Endothelial cell of umbilical vein (primary cell): Measurements from ENCODE around the gene MOGAT1. TPM values are rescaled to one million over a fixed set of nuclear protein-coding genes. Genes with fewer than 3 reads are reported as not detected.

ENCODE experiments used
- BruUV-seq: library from RNA; stranded (reverse); fragments of 400-500 nt; replicated peaks from 2 replicates; lab custom pipeline; 2021; lab: Mats Ljungman, UMichigan
- CTCF ChIA-PET: fragments of 300-600, 350-600 bp; sonication (Branson Sonifier 250); formaldehyde crosslinking; loops from one replicate; lab custom pipeline; 2021; ENCODE audit warnings: antibody characterized with exemption, inconsistent platforms; lab: Charles Lee
- POLR2A ChIA-PET: fragments of 300-600, 350-600 bp; sonication (Branson Sonifier 250); formaldehyde crosslinking; loops from one replicate; lab custom pipeline; 2021; ENCODE audit warnings: antibody characterized with exemption, inconsistent platforms; lab: Charles Lee
- DNase-seq: peaks from one replicate; pipeline ENCODE4 v3.0.0-alpha.2; 2011; ENCODE audit warnings: low read depth, low spot score
- FAIRE-seq: peaks from 2 replicates; lab custom pipeline; 2011; peaks lifted over from hg19 to GRCh38; lab: Jason Lieb, UNC
- H2AFZ ChIP-seq: 2 replicates; pipeline ENCODE4 v1.6.0; 2012; ENCODE audit warnings: low read depth, low read length, control low read depth, inconsistent platforms
- H3K27ac ChIP-seq: 2 replicates; pipeline ENCODE4 v1.5.1; 2011; ENCODE audit warnings: low read depth, mild to moderate bottlenecking, control low read depth, low read length, moderate library complexity; ENCODE audit not compliant: insufficient read depth
- H3K27me3 ChIP-seq, 2 experiments: 2 replicates each; pipeline versions ENCODE4 v1.6.0 to v1.6.1; 2011; ENCODE audit warnings: low read length in 2 of 2, mixed read lengths in 1 of 2; ENCODE audit not compliant: control insufficient read depth in 2 of 2, insufficient read depth in 2 of 2
- H3K36me3 ChIP-seq, 2 experiments: 2 replicates in 1 of 2; 3 replicates in 1 of 2; pipeline ENCODE4 v1.5.1; 2011; ENCODE audit warnings: low read length in 2 of 2, mild to moderate bottlenecking in 1 of 2, moderate library complexity in 1 of 2; ENCODE audit not compliant: control insufficient read depth in 2 of 2, insufficient read depth in 2 of 2; ENCODE audit errors: extremely low read depth in 1 of 2
- H3K4me1 ChIP-seq: 3 replicates; pipeline ENCODE4 v1.5.1; 2011; ENCODE audit warnings: mild to moderate bottlenecking, low read length; ENCODE audit not compliant: control insufficient read depth, insufficient read depth; ENCODE audit errors: extremely low read depth
- H3K4me2 ChIP-seq: 2 replicates; pipeline ENCODE4 v1.6.1; 2011; ENCODE audit warnings: low read length, control low read depth, mixed read lengths; ENCODE audit not compliant: insufficient read depth
- H3K4me3 ChIP-seq, 3 experiments: fragments of 200-600 bp in 1 of 3; sonication (generic), shearing (Covaris generic) in 1 of 3; replicated peaks in 1 of 3; 2 replicates each; pipeline ENCODE4 v1.5.1; 2011 to 2016; ENCODE audit warnings: control low read depth in 3 of 3, low read length in 3 of 3, mild to moderate bottlenecking in 2 of 3, inconsistent platforms in 1 of 3, low read depth in 1 of 3, moderate library complexity in 1 of 3; ENCODE audit not compliant: insufficient read depth in 1 of 3
- H3K79me2 ChIP-seq: 2 replicates; pipeline ENCODE4 v1.6.0; 2012; ENCODE audit warnings: low read length, inconsistent platforms; ENCODE audit not compliant: control insufficient read depth, insufficient read depth
- H3K9ac ChIP-seq: replicated peaks from 2 replicates; pipeline ENCODE3; 2011; ENCODE audit warnings: low read length, control low read depth; ENCODE audit not compliant: insufficient read depth; ENCODE audit errors: extremely low read depth
- H3K9me1 ChIP-seq: replicated peaks from 3 replicates; pipeline ENCODE4 v1.6.0; 2011; ENCODE audit warnings: mild to moderate bottlenecking, low read length; ENCODE audit not compliant: control insufficient read depth, insufficient read depth; ENCODE audit errors: extremely low read depth
- H3K9me3 ChIP-seq: replicated peaks from 2 replicates; pipeline ENCODE4 v1.5.1; 2012; ENCODE audit warnings: low read length, inconsistent platforms; ENCODE audit not compliant: control insufficient read depth, insufficient read depth
- H4K20me1 ChIP-seq: replicated peaks from 2 replicates; pipeline ENCODE3; 2011; ENCODE audit warnings: mild to moderate bottlenecking, low read length; ENCODE audit not compliant: control insufficient read depth, insufficient read depth; ENCODE audit errors: extremely low read depth
- EZH2 ChIP-seq: IDR thresholded peaks from 2 replicates; pipeline ENCODE4 v1.6.1; 2012; ENCODE audit warnings: borderline replicate concordance, low read depth, mild to moderate bottlenecking, moderate library complexity, low read length, inconsistent platforms; ENCODE audit not compliant: severe bottlenecking
- FOS ChIP-seq: IDR thresholded peaks from 2 replicates; pipeline ENCODE4 v1.6.1; 2011; ENCODE audit warnings: mild to moderate bottlenecking, low read length, moderate library complexity, borderline replicate concordance; ENCODE audit not compliant: insufficient read depth
- GATA2 ChIP-seq: IDR thresholded peaks from 2 replicates; pipeline ENCODE4 v1.7.0; 2011; ENCODE audit warnings: low read depth, mild to moderate bottlenecking, moderate library complexity, mixed read lengths, low read length; ENCODE audit not compliant: insufficient read length, insufficient read depth
- JUN ChIP-seq: IDR thresholded peaks from 2 replicates; pipeline ENCODE4 v1.6.1; 2011; ENCODE audit warnings: borderline replicate concordance, low read depth; ENCODE audit not compliant: insufficient read length, insufficient read depth
- MAX ChIP-seq: IDR thresholded peaks from 2 replicates; pipeline ENCODE4 v1.6.1; 2011; ENCODE audit not compliant: insufficient read depth, insufficient read length
- MYC ChIP-seq: IDR thresholded peaks from one replicate; pipeline ENCODE4 v1.6.1; 2011; ENCODE audit warnings: mild to moderate bottlenecking, low read depth, low read length
- POLR2A ChIP-seq: IDR thresholded peaks from 2 replicates; pipeline ENCODE4 v1.6.1; 2012; ENCODE audit warnings: low read depth, mild to moderate bottlenecking, control low read depth, low read length
- POLR2AphosphoS5 ChIP-seq: IDR thresholded peaks from 2 replicates; pipeline ENCODE4 v1.6.1; 2012; ENCODE audit warnings: low read depth, mild to moderate bottlenecking, control low read depth, low read length, moderate library complexity; ENCODE audit not compliant: insufficient read depth
- dilution Hi-C: fragments of 300-500 bp; cut with MboI; formaldehyde crosslinking; loops from one replicate; pipeline ENCODE4 v1.15.0; 2019; ENCODE audit warnings: low sequenced_read_pairs; ENCODE audit not compliant: extremely low pct_ligation_motif_present
- intact Hi-C: fragments of 100-400 bp; cut with micrococcal nuclease; formaldehyde crosslinking; loops from one replicate; pipeline ENCODE4 v1.10.0; 2022
- polyA plus RNA-seq, 4 experiments: library from polyadenylated mRNA; depleted of rRNA in 3 of 4; stranded (reverse) in 3 of 4; unstranded in 1 of 4; fragments of >200 nt; gene quantifications; 2 replicates each; pipeline versions ENCODE4 v1.2.1 to v1.2.3, GENCODE V29; 2011 to 2012; ENCODE audit warnings: missing spikeins in 1 of 4
- total RNA-seq: library from RNA; stranded (reverse); gene quantifications from 2 replicates; pipeline ENCODE4 v1.2.3, GENCODE V29; 2021
- TF ChIP-seq, protein P1 (sequence below), 2 donors: IDR thresholded peaks; 1 replicate in 1 of 2; 2 replicates in 1 of 2; pipeline ENCODE4 v1.5.1; 2011; ENCODE audit warnings: low read length in 2 of 2, mild to moderate bottlenecking in 2 of 2, moderate library complexity in 2 of 2, control low read depth in 1 of 2, inconsistent platforms in 1 of 2, low read depth in 1 of 2; ENCODE audit not compliant: insufficient read depth in 1 of 2; ENCODE audit errors: extremely low read depth in 1 of 2

MOGAT1 gene
- total and polyA plus RNA-seq, 2 donors (not counting 3 experiments of a cell fraction or from before 2014, with no cell fraction given) = not detected

- DNase-seq = no peak
Measured at GRCh38 chr2:222706616-222707015, 35.2 kb downstream of the MOGAT1 start.

More at GRCh38 chr2:222706616-222707015, 35.2 kb downstream of the MOGAT1 start:
- Histone ChIP-seq H3K27me3 (no peaks in the 10 kb centered on the region), H3K4me3 (no peak overlapping the region), H3K79me2 (no peaks in the 10 kb centered on the region), H3K9me3 (no peaks in the 10 kb centered on the region), H3K4me1 (peaks cover 40% of the 10 kb centered on the region), H3K4me2 (no peak overlapping the region), H3K36me3 (no peaks in the 10 kb centered on the region), H4K20me1 (no peaks in the 10 kb centered on the region), H3K27ac (no peak overlapping the region), H3K9me1 (no peaks in the 10 kb centered on the region), H2AFZ (no peak overlapping the region), H3K9ac (no peak overlapping the region)
- ChIA-PET POLR2A (no interaction called here), CTCF (interaction anchor here (0.7 to 8.9 kb wide), 14 partner anchors 10 to 389 kb away, joined by 3 to 195 read pairs (median 6); partner anchors contain the start of gene ACSL3)
- intact Hi-C loops (loop anchor here (10.0 kb wide), 1 partner anchor 988 kb away; no protein-coding TSS in a partner anchor), dilution Hi-C loops (no loop called here)
- BruUV-seq = no TSS peak
- TF ChIP-seq, protein P1, sequence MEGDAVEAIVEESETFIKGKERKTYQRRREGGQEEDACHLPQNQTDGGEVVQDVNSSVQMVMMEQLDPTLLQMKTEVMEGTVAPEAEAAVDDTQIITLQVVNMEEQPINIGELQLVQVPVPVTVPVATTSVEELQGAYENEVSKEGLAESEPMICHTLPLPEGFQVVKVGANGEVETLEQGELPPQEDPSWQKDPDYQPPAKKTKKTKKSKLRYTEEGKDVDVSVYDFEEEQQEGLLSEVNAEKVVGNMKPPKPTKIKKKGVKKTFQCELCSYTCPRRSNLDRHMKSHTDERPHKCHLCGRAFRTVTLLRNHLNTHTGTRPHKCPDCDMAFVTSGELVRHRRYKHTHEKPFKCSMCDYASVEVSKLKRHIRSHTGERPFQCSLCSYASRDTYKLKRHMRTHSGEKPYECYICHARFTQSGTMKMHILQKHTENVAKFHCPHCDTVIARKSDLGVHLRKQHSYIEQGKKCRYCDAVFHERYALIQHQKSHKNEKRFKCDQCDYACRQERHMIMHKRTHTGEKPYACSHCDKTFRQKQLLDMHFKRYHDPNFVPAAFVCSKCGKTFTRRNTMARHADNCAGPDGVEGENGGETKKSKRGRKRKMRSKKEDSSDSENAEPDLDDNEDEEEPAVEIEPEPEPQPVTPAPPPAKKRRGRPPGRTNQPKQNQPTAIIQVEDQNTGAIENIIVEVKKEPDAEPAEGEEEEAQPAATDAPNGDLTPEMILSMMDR (IDR thresholded peaks at IDR 0.05; ENCODE audit: extremely low read depth in 1 of 2, insufficient read depth in 1 of 2, low read depth in 1 of 2, low read length in 2 of 2) = no peak
- TF ChIP-seq FOS (no peak), EZH2 (no peak), POLR2AphosphoS5 (no peak), MAX (no peak), POLR2A (no peak), GATA2 (no peak), MYC (no peak), JUN (no peak)
- FAIRE-seq = no peak
